Panc1 (cell line): ENCODE data around the gene NRSN1. TPM values are rescaled to one million over a fixed set of nuclear protein-coding genes. Genes with fewer than 3 reads are reported as not detected.

Source experiments
- ATAC-seq: fragments of 200-7000 bp; cut with Tn5 transposase; 2 replicates; pipeline ENCODE4 v1.9.1; 2020; ENCODE audit warnings: mild to moderate bottlenecking, moderate library complexity
- BruUV-seq: library from RNA; stranded (reverse); fragments of 400-500 nt; replicated peaks from 2 replicates; lab custom pipeline; 2021; lab: Mats Ljungman, UMichigan
- CTCF ChIA-PET: fragments of 300-600 bp; sonication (Branson Sonifier 250); formaldehyde crosslinking; loops from one replicate; lab custom pipeline; 2022; ENCODE audit warnings: antibody characterized with exemption; lab: Charles Lee
- POLR2A ChIA-PET: fragments of 300-600 bp; sonication (Branson Sonifier 250); formaldehyde crosslinking; loops from one replicate; lab custom pipeline; 2022; ENCODE audit warnings: antibody characterized with exemption; lab: Charles Lee
- DNase-seq: peaks from one replicate; pipeline ENCODE4 v3.0.0-alpha.2; 2010; ENCODE audit warnings: low read depth, low spot score
- H3K27ac ChIP-seq: 2 replicates; pipeline ENCODE4 v1.5.1; 2011; ENCODE audit warnings: mild to moderate bottlenecking, low read length, inconsistent platforms
- H3K27me3 ChIP-seq: fragments of 200-500 bp; sonication (Bioruptor generic); 2 replicates; pipeline ENCODE4 v1.6.0; 2014; ENCODE audit warnings: low read length, inconsistent platforms; ENCODE audit not compliant: control insufficient read depth, insufficient read depth
- H3K36me3 ChIP-seq: fragments of 200-500 bp; sonication (Bioruptor generic); 2 replicates; pipeline ENCODE4 v1.5.1; 2014; ENCODE audit warnings: inconsistent platforms, mild to moderate bottlenecking, low read length, moderate library complexity; ENCODE audit not compliant: control insufficient read depth, insufficient read depth
- H3K4me1 ChIP-seq: 2 replicates; pipeline ENCODE4 v1.5.1; 2011; ENCODE audit warnings: inconsistent platforms, mild to moderate bottlenecking, low read length, moderate library complexity; ENCODE audit not compliant: control insufficient read depth, insufficient read depth
- H3K4me3 ChIP-seq, 2 experiments: 2 replicates each; pipeline ENCODE4 v1.5.1; 2011 to 2012; ENCODE audit warnings: low read depth in 2 of 2, low read length in 2 of 2, mild to moderate bottlenecking in 2 of 2, inconsistent platforms in 1 of 2, moderate library complexity in 1 of 2
- H3K9me3 ChIP-seq: fragments of 200-500 bp; sonication (Bioruptor generic); 2 replicates; pipeline ENCODE4 v1.5.1; 2014; ENCODE audit warnings: low read depth, mild to moderate bottlenecking, inconsistent platforms, low read length, moderate library complexity; ENCODE audit not compliant: control insufficient read depth, insufficient read depth
- CTCF ChIP-seq: fragments of 450-650 bp; IDR thresholded peaks from 2 replicates; pipeline ENCODE4 v1.5.1; 2017; ENCODE audit warnings: mild to moderate bottlenecking
- POLR2AphosphoS5 ChIP-seq: IDR thresholded peaks from 2 replicates; pipeline ENCODE4 v1.6.1; 2012; ENCODE audit warnings: mild to moderate bottlenecking, low read depth, low read length, moderate library complexity
- REST ChIP-seq, 2 experiments: IDR thresholded peaks; 2 replicates each; pipeline ENCODE4 v1.6.1; 2011 to 2012; ENCODE audit warnings: low read depth in 2 of 2, control low read depth in 1 of 2, low read length in 1 of 2, mild to moderate bottlenecking in 1 of 2, moderate library complexity in 1 of 2; ENCODE audit not compliant: insufficient read depth in 1 of 2
- SIN3A ChIP-seq: IDR thresholded peaks from 2 replicates; pipeline ENCODE4 v1.6.1; 2012; ENCODE audit warnings: low read depth, mild to moderate bottlenecking, low read length, moderate library complexity, borderline replicate concordance; ENCODE audit not compliant: insufficient read depth
- TCF7L2 ChIP-seq: IDR thresholded peaks from 2 replicates; pipeline ENCODE4 v1.6.1; 2011; ENCODE audit warnings: mild to moderate bottlenecking, low read depth, low read length, inconsistent platforms
- in situ Hi-C: cut with HindIII; loops from 2 replicates; pipeline ENCODE4 v1.10.0; 2016; ENCODE audit warnings: low sequenced_read_pairs, low pct_unique_long_range_greater_than_20kb
- intact Hi-C: fragments of 100-400 bp; cut with micrococcal nuclease; formaldehyde crosslinking; loops from one replicate; pipeline ENCODE4 v1.10.0; 2022; ENCODE audit not compliant: unreplicated experiment
- total RNA-seq: library from RNA; stranded (reverse); gene quantifications from one replicate; pipeline ENCODE4 v1.2.1, GENCODE V29; 2021; ENCODE audit not compliant: unreplicated experiment

The NRSN1 gene
- total RNA-seq, 1 experiment from 2014 or later = not detected

GRCh38 chr6:24147511-24148153 is 21.6 kb downstream of the NRSN1 start:
- DNase-seq (no peak), ATAC-seq (no peak)
- BruUV-seq = no TSS peak
- in situ Hi-C loops = no loop called here
- H3K9me3 ChIP-seq = no peaks in the 10 kb centered on the region
- intact Hi-C loops = no loop called here
- no peak overlapping the region for H3K4me3 ChIP-seq
- ChIA-PET CTCF (no interaction called here), POLR2A (no interaction called here)
- no peaks in the 10 kb centered on the region for H3K36me3 ChIP-seq
- H3K4me1 ChIP-seq = no peaks in the 10 kb centered on the region
- H3K27ac ChIP-seq = no peak overlapping the region
- TF ChIP-seq SIN3A = no peak
- no peak for TF ChIP-seq TCF7L2
- no peak for TF ChIP-seq REST (IDR thresholded peaks at IDR 0.05; ENCODE audit: insufficient read depth in 1 of 2, low read depth in 2 of 2, low read length in 1 of 2)
- no peak for TF ChIP-seq CTCF
- no peak for TF ChIP-seq POLR2AphosphoS5
- H3K27me3 ChIP-seq = no peaks in the 10 kb centered on the region

DNA sequence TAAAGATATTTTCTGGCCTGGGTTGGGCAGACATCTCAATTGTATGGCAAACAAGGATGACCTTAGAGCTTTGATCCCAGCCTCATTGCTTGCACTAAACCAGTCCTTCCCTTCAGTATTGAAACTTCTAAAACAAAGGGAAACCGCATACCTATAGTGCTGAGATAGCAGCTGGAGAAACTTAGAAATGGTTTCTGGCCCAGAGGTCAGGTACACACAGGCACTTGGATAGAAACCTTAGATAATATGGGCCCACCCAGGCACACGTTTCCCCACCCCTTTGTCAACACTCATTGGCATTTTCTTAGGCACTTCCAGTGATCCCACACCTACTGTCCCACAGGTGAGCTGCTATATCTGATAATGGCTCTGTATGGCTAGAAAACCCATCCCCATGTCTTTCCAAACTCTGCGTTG is 22.1 kb downstream of the NRSN1 start:
- CTCF ChIA-PET = no interaction called here
- intact Hi-C loops = no loop called here

More for the DNA sequence above, 22.1 kb downstream of the NRSN1 start:
- no peaks in the 10 kb centered on the region for H3K36me3 ChIP-seq
- H3K27ac ChIP-seq = no peak overlapping the region
- POLR2A ChIA-PET = no interaction called here
- no peak overlapping the region for H3K4me3 ChIP-seq
- ATAC-seq = no peak
- H3K4me1 ChIP-seq = no peaks in the 10 kb centered on the region
- TF ChIP-seq TCF7L2 (no peak), SIN3A (no peak), CTCF (no peak), POLR2AphosphoS5 (no peak), REST (IDR thresholded peaks at IDR 0.05; ENCODE audit: insufficient read depth in 1 of 2, low read depth in 2 of 2, low read length in 1 of 2) (no peak)
- no peak for DNase-seq
- H3K9me3 ChIP-seq = no peaks in the 10 kb centered on the region
- BruUV-seq = no TSS peak
- H3K27me3 ChIP-seq = no peaks in the 10 kb centered on the region
- in situ Hi-C loops = no loop called here
